HG02678 (cell line): ENCODE results near the gene RAB30.

ENCODE experiments used
- ATAC-seq: cut with Tn5 transposase; IDR thresholded peaks from one replicate; pipeline ENCODE4 v1.9.1; 2021; ENCODE audit warnings: mild to moderate bottlenecking, moderate library complexity; ENCODE audit not compliant: unreplicated experiment

RAB30 gene, protein sequence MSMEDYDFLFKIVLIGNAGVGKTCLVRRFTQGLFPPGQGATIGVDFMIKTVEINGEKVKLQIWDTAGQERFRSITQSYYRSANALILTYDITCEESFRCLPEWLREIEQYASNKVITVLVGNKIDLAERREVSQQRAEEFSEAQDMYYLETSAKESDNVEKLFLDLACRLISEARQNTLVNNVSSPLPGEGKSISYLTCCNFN

DNA sequence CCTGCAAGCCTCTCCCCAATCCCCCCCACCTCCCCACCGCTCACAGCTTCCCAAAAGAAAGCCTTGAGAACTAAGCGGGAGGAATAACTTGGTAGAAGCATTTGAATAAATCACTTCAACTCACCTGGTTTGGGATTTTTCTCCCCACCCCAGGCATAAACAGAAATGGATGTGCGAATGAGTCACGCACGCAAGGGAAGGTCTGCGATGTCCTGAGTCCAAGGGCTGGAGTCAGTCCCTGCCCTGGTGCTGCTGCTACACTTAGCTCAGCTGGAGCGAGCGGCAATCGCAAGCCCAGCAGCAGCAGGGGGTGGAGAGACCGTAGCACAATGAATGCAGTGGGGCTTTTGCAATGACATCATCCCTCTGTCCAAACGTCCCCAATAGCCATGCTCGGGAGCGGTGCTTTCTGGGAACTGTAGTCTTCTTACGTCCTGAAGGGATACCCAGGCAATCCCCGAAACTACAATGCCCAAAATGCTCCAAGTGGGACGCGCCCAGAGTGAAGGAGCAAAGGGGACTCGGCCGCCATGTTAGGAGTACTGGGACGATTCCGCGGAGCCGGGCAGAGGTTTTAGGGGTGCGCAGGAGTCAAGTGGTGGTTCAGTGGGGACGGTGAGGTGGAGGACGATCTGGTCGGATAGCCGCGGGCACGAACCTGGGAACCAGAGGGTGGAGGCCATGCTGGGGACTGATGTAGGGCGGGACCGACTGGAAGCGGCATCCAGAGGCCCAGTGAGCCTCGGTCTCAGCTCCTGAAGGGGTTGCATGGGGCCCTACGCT lies at the start of gene RAB30:
TSS of gene RAB30 (minus strand) at position 331 of the 783 bp plus-strand sequence. CDS start 74,581 bp downstream, outside the sequence.
- peak; percentile 94 for ATAC-seq

DNA sequence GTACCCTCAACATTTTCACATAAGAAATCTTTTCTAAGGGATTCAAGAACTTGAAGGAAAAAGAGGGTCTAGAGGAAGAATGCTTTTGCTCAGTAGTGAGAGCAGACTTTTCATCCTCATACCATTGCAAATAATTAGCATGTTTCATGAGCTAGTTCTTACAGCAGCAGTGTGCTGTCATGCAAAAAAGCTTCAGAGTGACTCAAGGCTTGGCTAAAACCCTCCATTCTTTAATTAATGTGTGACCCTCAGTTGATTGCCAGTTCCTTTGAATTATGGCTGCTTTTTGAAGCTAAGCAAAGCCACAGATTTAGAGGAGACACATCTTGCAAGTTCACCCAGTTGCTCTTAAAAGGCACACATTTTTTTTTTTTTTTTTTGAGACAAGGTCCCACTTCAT lies 48.6 kb upstream of the RAB30 start:
- no peak for ATAC-seq

DNA sequence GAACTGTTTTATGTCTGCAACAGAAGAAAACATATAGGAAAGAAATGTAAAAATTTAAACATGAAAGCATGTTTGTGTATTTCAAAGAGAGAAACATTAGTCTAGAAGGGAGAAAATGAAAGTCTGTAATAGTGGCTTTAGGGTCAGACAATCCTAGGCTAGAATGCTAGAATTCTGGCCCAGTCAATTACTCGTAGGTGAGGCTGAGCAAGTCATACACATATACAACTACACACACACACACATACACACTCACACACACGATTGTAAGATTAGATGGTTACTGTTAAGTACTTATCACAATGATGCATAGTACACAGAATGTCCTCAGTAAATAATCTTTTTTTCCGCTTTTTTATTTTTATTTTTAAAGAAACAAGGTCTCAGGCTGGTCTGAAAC lies 47.5 kb upstream of the RAB30 start:
- ATAC-seq: no peak

DNA sequence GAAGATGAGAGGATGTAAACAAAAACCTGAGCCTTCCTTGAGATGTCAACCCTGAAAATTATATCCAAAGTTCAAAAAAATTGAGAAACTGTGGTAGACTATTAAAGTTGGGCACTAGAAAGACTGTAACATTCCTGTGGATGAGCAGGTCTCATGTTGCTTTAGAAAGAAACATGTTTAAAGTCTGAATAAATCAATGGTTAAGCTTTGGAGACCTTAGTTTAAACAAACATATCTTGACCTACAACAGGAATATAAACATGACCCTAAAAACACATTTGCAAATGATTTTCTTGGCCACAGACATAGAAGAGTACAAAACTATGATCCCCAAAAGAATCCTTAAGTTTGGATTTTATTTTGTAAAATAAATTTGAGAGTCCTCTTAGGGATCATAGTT lies 47.1 kb upstream of the RAB30 start:
- ATAC-seq: no peak

DNA sequence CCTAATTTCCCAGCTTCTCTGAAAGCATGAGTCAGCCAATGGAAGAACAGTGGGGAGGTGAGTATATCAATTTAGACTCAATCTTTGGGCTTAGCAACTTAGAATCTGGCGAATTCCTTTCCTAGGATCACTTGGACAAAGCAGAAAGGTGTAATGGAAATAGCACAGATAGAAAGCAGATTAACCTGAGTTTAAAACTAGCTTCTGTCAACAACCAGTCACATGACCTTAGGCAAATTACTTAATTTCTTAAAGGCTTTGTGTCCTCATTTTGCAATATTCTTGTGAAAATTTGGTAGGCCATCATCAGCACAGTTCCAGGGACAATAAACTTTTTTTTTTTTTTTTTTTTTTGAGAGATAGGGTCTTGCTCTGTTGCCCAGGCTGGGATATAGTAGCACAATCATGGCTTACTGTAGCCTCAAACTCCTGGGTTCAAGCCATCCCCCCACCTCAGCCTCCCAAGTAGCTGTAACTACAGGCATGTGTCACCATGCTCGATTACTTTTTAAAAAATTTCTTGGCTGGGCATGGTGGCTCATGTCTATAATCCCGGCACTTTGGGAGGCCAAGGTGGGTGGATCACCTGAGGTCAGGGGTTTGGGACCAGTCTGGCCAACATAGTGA lies 44.4 kb upstream of the RAB30 start:
- ATAC-seq: no peak

DNA sequence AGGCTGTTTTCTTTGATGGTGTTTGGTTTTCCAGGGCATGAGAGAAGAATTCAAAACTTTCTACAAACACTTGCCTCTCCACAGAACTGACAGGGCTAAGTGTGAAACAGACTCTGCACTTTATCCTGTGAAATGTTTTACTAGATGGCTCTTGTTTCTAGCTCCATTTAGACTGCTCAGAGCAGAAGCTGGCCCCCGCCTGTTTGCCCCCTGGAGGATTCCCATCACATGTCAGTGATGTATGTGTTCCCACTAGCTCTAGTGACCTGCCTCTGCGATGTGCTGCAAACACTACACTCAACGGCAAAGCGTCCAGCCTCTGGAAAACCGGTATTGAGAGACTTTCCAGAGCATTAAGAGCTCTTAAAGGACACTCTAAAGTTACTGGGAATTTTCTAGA lies 43.9 kb upstream of the RAB30 start:
- no peak for ATAC-seq

DNA sequence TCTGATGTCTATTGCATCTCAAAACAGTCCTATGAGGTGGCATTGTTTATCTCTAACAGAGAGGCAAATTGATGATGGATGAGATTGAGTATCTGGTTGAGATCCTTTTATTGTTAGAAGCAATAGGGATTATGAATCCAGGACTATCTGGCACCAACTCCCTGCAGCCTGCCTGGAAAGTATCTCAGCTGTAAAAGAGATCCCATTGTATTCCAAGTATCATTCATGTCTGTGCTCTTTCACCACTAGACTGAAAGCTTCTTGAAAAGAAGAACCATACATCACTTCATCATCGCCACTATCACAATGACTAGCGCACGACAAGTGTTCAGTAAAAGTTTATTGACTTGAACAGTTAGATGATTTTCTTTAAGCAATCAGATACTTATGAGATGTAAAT lies 43.3 kb upstream of the RAB30 start:
- no peak for ATAC-seq

DNA sequence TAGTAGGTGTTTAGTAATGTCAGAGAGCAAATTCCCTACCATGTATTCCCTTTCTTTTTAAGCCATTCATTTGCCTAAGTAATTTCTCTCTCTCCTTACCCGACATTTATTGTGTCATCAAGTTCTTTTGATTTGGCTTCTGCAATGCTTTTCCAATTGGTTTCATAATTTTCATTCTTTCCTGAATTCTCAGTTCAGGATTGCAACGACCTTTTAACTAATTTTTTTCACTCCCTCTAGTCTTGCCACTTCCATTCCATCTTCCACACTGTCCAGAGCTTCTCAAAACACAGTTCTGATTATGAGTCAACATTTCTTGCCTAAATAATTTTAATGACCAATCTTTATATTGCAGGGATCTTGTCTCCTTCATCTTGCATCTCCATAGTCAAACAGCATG lies 41.2 kb upstream of the RAB30 start:
- ATAC-seq: no peak

DNA sequence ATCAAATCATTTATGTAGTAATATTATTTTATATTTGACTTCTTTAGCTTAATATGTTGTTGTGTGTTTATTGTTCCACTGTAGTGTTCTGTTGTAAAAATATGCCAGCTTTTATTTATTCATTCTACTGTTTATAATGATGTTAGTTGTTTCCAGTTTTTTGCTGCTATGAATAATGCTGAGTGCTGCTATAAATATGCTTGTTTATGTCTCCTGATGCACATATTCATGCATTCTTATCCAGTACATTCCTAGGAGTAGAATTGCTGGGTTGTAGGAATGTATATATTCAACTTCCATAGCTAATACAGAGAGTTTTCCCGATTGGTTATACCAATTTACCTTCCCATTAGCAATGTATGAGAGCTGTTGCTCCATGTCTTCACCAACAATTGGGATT lies 33.5 kb upstream of the RAB30 start:
- ATAC-seq: no peak

DNA sequence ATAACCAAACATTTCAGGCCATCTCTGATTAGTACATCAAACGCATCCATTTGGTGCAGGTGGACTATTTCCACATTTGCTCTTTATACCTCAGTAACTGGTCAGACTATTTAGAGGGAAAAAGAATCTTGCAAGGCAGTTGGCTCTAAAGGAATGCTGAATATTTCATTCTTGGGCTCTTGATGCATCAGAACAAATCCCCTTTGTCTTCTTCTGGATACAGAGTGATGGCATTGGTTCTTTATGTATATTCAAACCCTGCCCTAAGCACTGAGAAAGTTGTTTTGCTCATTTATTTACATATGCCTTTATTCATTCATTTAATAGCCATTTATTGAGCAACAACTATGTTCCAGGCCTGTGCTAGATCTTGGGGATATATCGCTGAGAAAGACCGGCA lies 31.1 kb upstream of the RAB30 start:
- ATAC-seq: no peak

DNA sequence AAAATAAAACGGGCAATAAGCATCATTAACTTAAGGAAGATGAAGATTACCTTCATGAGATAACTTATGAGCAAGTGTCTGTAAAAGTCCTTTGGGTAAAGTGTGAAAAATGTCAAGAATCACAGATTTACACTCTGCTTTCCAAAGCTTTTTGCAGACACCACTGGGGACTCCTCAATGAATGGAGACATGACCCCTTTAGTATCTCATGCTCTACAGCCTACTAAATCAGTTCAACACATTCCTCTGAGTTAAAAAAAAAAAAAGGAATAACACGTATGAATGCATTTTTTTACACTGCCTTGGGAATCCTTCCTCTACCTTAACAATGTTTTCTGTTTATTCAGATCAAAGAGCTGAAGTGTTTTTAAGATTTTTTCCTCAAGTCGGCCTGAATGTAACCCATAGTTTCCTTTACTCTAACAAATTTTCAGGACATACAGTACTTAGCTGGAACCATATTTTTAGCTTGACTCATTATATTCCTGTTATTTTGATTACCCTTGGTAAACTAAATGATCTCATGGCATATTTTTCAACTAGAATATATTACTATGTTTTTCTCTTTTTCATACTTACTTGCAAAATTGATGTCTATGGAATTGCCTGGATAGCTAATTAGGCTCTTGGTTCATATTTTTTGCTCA lies 25.9 kb upstream of the RAB30 start:
- ATAC-seq: no peak

DNA sequence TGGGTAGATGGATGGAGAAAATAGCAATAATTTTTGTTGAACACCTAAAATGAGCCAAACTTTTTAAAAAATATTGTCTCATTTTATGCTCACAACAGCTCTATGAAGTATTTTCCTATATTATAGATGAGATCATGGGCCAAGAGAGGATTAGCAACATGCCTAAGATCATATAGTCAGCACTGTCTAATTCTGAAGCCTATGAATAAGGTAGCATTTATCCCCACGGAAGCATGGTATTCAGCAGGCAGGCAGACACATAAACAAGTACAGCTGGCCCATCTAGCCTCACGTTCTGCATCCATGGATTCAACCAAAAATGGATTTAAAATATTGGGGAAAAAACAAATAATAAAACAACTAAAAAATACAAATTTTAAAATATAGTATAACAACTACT lies 21.9 kb upstream of the RAB30 start:
- ATAC-seq: no peak

DNA sequence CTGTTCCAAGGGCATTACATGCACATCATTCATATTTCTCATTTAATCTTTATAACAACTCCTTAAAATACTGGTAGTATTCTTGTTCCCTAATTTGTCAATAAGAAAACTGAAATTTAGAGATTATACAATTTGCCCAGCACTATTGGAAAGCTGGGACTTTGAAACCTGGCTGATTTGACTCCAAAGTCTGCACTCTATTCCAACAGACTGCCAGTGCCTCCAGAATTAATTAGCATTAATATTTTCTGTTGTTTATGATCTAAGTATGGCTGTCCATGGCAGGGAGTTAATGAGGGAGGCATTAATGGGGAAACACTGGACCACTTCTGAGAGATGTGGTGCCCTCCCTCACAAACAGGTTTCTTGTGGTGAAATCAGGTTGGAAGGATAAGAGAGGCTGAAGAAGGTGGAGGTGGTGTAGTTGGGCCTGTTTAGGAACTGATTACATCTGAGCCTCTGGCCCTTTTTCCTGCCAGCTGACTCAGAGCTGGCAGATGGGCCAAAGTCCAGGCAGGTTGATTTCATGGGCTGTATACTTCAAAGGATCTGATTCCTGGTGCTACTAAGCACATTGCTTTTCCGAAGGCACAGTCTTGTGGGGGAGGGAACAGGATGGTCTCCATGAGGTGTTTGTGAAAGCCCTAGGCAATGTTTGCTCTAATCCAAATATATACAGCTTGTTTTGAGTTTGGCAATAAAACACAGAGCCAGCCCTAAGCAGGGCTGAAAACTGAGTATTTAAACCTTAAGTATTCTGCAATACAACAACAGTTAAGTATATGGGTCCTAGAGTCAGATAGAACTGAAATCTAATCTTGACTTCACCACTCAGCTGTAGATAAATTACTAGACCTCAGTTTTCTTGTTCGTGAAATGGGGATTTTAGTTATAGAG lies 21.0 kb upstream of the RAB30 start:
- no peak for ATAC-seq

DNA sequence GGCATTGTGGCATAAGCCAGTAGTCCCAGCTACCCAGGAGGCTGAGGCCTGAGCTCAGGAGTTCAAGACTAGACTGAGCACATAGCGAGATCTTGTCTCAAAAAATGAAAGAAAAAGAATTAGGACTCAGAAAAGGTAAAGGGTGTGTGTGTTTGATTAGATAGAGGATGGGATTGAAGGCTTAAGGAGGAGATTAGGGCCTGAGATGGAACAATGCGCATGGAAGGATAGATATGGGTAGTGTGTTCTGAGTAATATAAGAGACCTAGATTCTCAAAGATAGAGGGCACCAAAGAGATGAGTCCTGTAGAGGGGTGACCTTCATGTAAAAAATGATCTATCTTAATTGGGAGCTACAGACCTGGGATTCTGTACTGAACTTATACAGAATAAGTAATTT lies 17.3 kb upstream of the RAB30 start:
- no peak for ATAC-seq

DNA sequence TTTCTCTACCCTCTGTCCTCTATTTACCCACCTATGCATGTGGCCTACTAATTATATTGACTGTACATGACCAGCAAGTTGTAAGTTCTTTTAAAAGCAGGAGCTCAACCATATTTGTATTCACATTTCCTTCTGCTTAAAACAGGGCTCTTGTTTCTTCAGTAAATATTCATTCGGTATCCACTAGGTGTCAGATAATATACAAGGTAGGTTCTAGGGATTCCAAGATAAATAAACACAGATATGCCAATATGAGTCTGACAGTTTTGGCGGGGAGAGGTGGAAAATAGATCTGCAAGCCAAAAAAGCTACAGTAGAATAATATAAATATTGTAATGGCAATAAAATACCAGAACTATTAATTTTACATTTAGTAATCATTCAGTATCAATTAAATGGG lies 15.3 kb upstream of the RAB30 start:
- no peak for ATAC-seq

DNA sequence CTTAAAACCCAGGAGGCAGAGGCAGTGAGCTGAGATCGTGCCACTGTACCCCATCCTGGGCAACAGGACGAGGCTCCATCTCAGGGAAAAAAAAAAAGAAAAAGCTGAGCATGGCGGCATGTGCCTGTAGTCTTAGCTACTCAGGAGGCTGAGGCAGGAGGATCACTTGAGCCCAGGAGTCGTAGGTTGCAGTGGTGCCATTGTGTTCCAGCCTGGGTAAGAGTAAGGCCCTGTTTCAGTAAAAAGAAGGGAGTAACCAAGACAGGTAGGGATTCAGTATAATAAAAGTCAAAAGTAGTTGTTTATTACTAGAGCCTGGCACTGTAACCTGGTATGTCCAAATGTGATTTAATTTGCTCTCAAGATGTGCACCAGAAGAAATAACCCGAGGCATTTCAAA lies 8.1 kb upstream of the RAB30 start:
- no peak for ATAC-seq

DNA sequence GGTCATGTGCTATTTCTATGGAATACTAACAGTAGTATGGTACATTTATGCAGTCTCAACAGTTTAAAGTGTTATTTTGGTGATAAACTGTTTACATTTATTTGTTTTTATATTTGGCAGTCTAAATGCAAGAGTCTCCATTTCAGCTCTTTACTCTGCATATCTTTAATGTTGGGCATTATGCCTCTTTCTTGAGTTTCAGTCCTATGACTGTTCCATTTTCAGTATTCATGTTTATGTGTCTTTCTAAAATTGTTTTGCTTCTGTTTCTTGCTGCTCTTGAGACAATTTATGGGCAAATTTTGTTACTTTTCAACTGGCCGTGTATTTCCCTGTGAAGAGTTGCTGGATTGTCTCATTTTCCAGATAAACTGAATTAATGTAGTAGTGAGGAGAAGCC lies 6.6 kb upstream of the RAB30 start:
- ATAC-seq: no peak

DNA sequence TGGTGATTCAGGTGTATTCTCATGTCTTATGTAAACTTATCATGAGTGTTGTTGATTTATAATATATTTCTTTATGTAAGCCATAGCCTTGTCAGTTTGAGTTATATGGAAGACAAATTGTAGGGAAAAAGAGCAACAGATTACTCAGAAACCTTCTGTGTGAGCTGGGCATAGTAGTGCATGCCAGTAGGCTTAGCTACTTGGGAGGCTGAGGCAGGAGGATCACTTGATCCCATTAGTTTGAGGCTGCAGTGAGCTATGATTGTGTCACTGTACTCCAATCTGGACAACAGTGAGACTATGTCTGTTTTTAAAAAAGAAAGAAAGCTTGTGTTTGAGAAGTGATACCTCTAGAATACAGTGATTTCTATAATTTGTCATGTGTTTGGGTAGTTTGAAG lies 2.2 kb upstream of the RAB30 start:
- no peak for ATAC-seq

DNA sequence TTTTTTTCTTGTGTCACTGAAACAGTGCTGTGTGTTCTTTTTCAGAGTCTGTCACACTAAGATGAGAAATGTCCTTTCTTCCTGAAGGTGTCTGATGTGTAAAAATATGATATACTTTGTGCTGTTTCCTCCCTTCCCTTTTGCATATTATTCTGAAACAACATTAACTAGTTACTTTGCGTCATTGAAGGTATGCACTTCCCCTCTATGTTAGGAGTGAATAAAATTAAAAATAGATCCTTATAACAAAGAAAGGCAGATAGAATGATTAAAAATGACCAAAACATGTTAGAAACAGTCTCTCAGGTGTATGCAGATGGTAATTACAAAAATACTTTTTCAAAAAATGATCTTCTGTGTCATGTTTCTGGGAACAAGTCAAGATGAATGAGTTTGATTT lies 1.6 kb upstream of the RAB30 start:
- ATAC-seq: no peak

DNA sequence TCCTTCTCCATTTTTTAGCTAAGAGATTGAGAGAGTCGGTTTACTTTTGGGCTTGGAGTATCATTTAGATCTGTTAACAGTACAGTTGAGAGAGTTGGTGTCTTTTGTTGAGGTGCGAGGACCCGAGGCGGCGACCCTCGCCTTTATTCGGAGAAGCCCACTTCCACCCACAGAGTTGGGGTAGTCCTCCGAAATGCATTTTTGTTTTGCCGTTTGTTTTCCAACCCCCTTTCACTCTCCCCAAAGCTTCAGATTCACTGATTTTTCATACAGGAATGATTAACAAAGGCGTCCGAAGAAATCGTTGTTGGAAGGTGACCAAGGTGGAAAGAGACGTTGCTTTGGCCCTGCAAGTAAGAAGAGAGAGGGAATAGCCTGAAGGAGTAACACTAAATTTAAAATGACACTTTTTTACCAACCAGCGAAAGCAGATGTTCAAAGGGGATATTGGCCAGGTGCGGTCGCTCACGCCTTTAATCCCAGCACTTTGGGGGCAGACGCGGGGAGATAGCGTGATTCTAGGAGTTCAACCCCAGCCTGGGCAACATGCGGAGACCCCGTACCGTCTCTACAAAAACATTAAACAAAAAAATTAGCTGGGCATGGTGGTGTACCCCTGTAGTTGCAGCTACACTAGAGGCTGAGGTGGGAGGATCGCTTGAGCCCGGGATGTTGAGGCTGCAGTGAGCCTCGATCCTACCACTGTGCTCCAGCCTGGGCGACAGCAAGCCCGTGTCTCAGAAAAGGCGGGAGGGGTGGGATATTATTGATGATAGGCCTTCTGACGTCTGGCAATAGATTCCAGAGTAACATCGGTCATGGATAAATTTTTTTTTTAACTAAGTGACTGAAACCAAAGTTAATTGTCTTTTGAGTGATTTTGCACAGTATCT lies 899 bp upstream of the RAB30 start:
- ATAC-seq: no peak
